PC-3 (cell line): ENCODE results near the gene PIK3CG. TPM values are rescaled to one million over a fixed set of nuclear protein-coding genes. Genes with fewer than 3 reads are reported as not detected.
A peak's percentile ranks its signal among the peaks of the same experiment; 100 is the strongest.
"Not testable (repeated sequence)": the region's sequence is repeated elsewhere in the genome, so short reads cannot be mapped to it uniquely, and the experiment has no call there.

Experiments used
- ATAC-seq: fragments of 200-7000 bp; cut with Tn5 transposase; 2 replicates; pipeline ENCODE4 v1.9.1; 2020; ENCODE audit warnings: mild to moderate bottlenecking, moderate library complexity
- BruUV-seq: library from RNA; stranded (reverse); fragments of 400-500 nt; replicated peaks from 2 replicates; lab custom pipeline; 2021; lab: Mats Ljungman, UMichigan
- CTCF ChIA-PET: fragments of 300-600 bp; sonication (Branson Sonifier 250); formaldehyde crosslinking; loops from one replicate; lab custom pipeline; 2022; ENCODE audit warnings: antibody characterized with exemption; lab: Charles Lee
- POLR2A ChIA-PET: fragments of 300-600 bp; sonication (Branson Sonifier 250); formaldehyde crosslinking; loops from one replicate; lab custom pipeline; 2022; ENCODE audit warnings: antibody characterized with exemption; ENCODE audit not compliant: unreplicated experiment; lab: Charles Lee
- DNase-seq: peaks from one replicate; pipeline ENCODE4 v3.0.0-alpha.2; 2015
- H2AFZ ChIP-seq: fragments of 300-600 bp; sonication (generic); 2 replicates; pipeline ENCODE4 v1.6.0; 2016; ENCODE audit warnings: antibody characterized with exemption, low read length
- H3F3A ChIP-seq: fragments of 300-600 bp; sonication (generic); one replicate; pipeline ENCODE4 v1.6.0; 2017; ENCODE audit warnings: antibody characterized with exemption, low read length, control low read depth, mild to moderate bottlenecking; ENCODE audit not compliant: unreplicated experiment
- H3K27ac ChIP-seq: fragments of 300-600 bp; sonication (generic); 2 replicates; pipeline ENCODE4 v1.5.1; 2016; ENCODE audit warnings: mild to moderate bottlenecking, low read length
- H3K27me3 ChIP-seq: fragments of 300-600 bp; sonication (generic); 2 replicates; pipeline ENCODE4 v1.6.1; 2016; ENCODE audit warnings: low read length, mixed read lengths
- H3K36me3 ChIP-seq: fragments of 300-600 bp; sonication (generic); 2 replicates; pipeline ENCODE4 v1.6.1; 2016; ENCODE audit warnings: low read depth, mixed run types, low read length, mixed read lengths
- H3K4me1 ChIP-seq: fragments of 300-600 bp; sonication (generic); 2 replicates; pipeline ENCODE4 v1.5.1; 2016; ENCODE audit warnings: low read length; ENCODE audit not compliant: insufficient read depth
- H3K4me2 ChIP-seq: fragments of 300-600 bp; sonication (generic); 2 replicates; pipeline ENCODE4 v1.6.0; 2016; ENCODE audit warnings: low read length
- H3K4me3 ChIP-seq: fragments of 300-600 bp; sonication (generic); 2 replicates; pipeline ENCODE4 v1.5.1; 2016; ENCODE audit warnings: mild to moderate bottlenecking, low read length, mixed read lengths
- H3K79me2 ChIP-seq: fragments of 300-600 bp; sonication (generic); 2 replicates; pipeline ENCODE4 v1.6.1; 2017; ENCODE audit warnings: low read length, mixed read lengths
- H3K9ac ChIP-seq: fragments of 300-600 bp; sonication (generic); 2 replicates; pipeline ENCODE4 v1.6.0; 2016; ENCODE audit warnings: mild to moderate bottlenecking, low read length
- H3K9me2 ChIP-seq: fragments of 300-600 bp; sonication (generic); replicated peaks from 2 replicates; pipeline ENCODE4 v1.6.1; 2016; ENCODE audit warnings: mixed run types, low read length, mixed read lengths
- H3K9me3 ChIP-seq: fragments of 300-600 bp; sonication (generic); 2 replicates; pipeline ENCODE4 v1.6.1; 2016; ENCODE audit warnings: low read length, mixed read lengths
- H4K20me1 ChIP-seq: fragments of 300-600 bp; sonication (generic); 2 replicates; pipeline ENCODE4 v1.6.1; 2016; ENCODE audit warnings: low read length, mixed read lengths
- EZH2 ChIP-seq: fragments of 300-600 bp; sonication (generic); IDR thresholded peaks from one replicate; pipeline ENCODE4 v1.6.1; 2017; ENCODE audit warnings: antibody characterized with exemption, mild to moderate bottlenecking, low read length; ENCODE audit not compliant: unreplicated experiment
- EZH2phosphoT487 ChIP-seq: fragments of 300-600 bp; sonication (generic); IDR thresholded peaks from 2 replicates; pipeline ENCODE4 v1.6.1; 2018; ENCODE audit warnings: mild to moderate bottlenecking, antibody characterized with exemption, low read length, borderline replicate concordance
- intact Hi-C: fragments of 100-400 bp; cut with micrococcal nuclease; formaldehyde crosslinking; loops from 2 replicates; pipeline ENCODE4 v1.9.0; 2023
- total RNA-seq: library from RNA; depleted of rRNA; stranded (reverse); fragments of >200 nt; gene quantifications from 2 replicates; pipeline ENCODE4 v1.2.3, GENCODE V29; 2014
- TF ChIP-seq, protein P1 (sequence below): fragments of 300-600 bp; sonication (generic); conservative IDR thresholded peaks from 2 replicates; pipeline ENCODE4 v1.5.1; 2017; ENCODE audit warnings: antibody characterized with exemption, low read depth, mild to moderate bottlenecking, low read length

Gene PIK3CG
- total RNA-seq, 1 experiment from 2014 or later: not detected

DNA sequence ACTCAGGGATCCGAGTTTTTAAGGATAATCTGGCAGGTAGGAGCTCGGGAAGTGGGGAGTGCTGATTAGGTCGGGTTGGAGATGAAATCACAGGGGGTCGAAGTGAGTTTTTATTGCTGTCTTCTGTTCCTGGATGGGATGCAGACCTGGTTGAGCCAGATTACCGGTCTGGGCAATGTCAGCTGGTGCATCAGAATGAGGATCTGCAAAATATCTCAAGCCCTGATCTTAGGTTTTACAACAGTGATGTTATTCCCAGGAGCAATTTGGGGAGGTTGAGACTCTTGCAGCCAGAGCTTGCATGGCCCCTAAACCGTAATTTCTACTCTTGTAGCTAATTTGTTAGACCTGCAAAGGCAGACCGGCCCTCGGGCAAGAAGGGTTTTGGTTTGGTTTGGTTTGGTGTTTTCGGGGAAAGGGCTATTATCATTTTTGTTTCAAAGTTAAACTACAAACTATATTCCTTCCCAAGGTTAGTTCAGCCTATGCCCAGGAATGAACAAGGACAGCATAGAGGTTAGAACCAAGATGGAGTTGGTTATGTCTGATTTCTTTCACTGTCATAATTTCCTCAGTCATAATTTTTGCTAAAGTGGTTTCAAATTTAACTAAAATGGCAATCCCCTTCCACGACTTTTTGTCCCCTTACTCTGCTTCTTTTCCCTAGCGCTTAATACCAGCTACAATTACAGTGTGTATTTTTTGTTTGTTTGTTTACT, 20.6 kb upstream of the PIK3CG start:
- no peaks in the 10 kb centered on the region for H3F3A ChIP-seq
- H3K27ac ChIP-seq: no peak overlapping the region
- no peaks in the 10 kb centered on the region for H4K20me1 ChIP-seq
- H3K79me2 ChIP-seq: no peaks in the 10 kb centered on the region
- H3K27me3 ChIP-seq: peaks cover 30% of the 10 kb centered on the region
- ChIA-PET POLR2A (no interaction called here), CTCF (no interaction called here)
- ATAC-seq (no peak), DNase-seq (no peak)
- no peaks in the 10 kb centered on the region for H3K9me2 ChIP-seq
- H3K4me2 ChIP-seq: no peak overlapping the region
- H3K9ac ChIP-seq: no peak overlapping the region
- H3K4me3 ChIP-seq: no peak overlapping the region
- H2AFZ ChIP-seq: no peak overlapping the region
- no TSS peak for BruUV-seq
- H3K4me1 ChIP-seq: peaks cover 3% of the 10 kb centered on the region; the same call in 1 of the 2 replicates
- intact Hi-C loops: no loop called here
- no peaks in the 10 kb centered on the region for H3K36me3 ChIP-seq
- no peak for TF ChIP-seq EZH2
- TF ChIP-seq, protein P1, sequence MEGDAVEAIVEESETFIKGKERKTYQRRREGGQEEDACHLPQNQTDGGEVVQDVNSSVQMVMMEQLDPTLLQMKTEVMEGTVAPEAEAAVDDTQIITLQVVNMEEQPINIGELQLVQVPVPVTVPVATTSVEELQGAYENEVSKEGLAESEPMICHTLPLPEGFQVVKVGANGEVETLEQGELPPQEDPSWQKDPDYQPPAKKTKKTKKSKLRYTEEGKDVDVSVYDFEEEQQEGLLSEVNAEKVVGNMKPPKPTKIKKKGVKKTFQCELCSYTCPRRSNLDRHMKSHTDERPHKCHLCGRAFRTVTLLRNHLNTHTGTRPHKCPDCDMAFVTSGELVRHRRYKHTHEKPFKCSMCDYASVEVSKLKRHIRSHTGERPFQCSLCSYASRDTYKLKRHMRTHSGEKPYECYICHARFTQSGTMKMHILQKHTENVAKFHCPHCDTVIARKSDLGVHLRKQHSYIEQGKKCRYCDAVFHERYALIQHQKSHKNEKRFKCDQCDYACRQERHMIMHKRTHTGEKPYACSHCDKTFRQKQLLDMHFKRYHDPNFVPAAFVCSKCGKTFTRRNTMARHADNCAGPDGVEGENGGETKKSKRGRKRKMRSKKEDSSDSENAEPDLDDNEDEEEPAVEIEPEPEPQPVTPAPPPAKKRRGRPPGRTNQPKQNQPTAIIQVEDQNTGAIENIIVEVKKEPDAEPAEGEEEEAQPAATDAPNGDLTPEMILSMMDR: no peak
- TF ChIP-seq EZH2phosphoT487: no peak
- no peaks in the 10 kb centered on the region for H3K9me3 ChIP-seq

DNA sequence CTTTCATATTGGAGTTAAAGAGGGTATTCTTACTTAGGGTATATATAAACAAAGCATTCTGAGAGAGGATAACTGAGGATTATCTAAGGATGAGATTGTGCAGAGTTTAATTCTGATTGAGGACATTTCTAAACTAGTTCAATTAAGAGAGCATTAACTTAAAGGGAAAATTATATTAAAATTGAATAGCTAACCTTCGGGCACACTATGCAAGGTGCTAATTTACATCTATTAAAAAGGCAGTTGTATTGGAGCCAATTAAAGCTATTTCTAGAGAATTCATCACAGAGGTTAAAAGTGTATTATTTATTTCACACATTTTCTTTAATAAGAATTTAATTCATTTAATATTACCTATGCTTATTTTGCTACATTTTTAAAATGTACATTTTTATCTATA, 17.0 kb upstream of the PIK3CG start:
- CTCF ChIA-PET: no interaction called here
- BruUV-seq: no TSS peak
- POLR2A ChIA-PET: no interaction called here
- no peaks in the 10 kb centered on the region for H3K9me2 ChIP-seq
- ATAC-seq (no peak), DNase-seq (no peak)
- peaks cover 25% of the 10 kb centered on the region for H3K27me3 ChIP-seq
- H4K20me1 ChIP-seq: no peaks in the 10 kb centered on the region
- H2AFZ ChIP-seq: no peak overlapping the region
- no peaks in the 10 kb centered on the region for H3F3A ChIP-seq
- H3K36me3 ChIP-seq: no peaks in the 10 kb centered on the region
- no peak overlapping the region for H3K27ac ChIP-seq
- intact Hi-C loops: no loop called here
- H3K9me3 ChIP-seq: no peaks in the 10 kb centered on the region
- TF ChIP-seq EZH2phosphoT487: no peak
- no peak for TF ChIP-seq EZH2
- TF ChIP-seq, protein P1: no peak
- H3K4me2 ChIP-seq: no peak overlapping the region
- no peak overlapping the region for H3K4me3 ChIP-seq
- peaks cover 3% of the 10 kb centered on the region; the same call in 1 of the 2 replicates for H3K4me1 ChIP-seq
- H3K9ac ChIP-seq: no peak overlapping the region
- no peaks in the 10 kb centered on the region for H3K79me2 ChIP-seq

DNA sequence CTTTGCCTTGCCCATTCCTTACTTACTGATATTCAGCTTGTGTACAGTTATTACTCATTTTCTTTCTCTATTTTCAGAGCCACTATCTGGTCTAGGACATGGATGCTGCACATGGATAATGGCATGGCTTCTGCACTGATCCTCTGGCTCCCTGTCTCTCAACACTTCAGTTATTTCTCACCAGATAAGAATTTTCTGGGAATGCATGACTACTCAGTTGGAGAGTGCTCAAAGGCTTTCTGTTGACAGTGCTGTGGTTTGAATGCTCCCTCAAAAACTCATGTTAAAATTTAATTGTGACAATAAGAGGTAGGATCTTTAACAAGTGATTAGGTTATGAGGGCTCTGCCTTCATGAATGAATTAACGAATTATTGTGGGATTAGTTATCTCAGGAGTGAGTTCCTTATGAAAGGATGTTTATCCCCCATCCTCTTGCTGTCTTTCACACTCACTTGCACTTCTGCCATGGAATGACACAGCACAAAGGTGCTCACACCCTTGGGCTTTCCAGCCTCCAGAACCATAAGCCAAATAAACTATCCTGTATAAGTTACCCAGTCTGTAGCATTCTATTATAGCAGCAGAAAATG, 16.1 kb upstream of the PIK3CG start:
- no peak overlapping the region for H3K4me2 ChIP-seq
- CTCF ChIA-PET: no interaction called here
- DNase-seq: peak; percentile 51
- no peaks in the 10 kb centered on the region for H4K20me1 ChIP-seq
- H3K79me2 ChIP-seq: no peaks in the 10 kb centered on the region
- no peaks in the 10 kb centered on the region for H3K9me2 ChIP-seq
- no peaks in the 10 kb centered on the region for H3K36me3 ChIP-seq
- H3K4me3 ChIP-seq: no peak overlapping the region
- H3K9ac ChIP-seq: no peak overlapping the region
- H3F3A ChIP-seq: no peaks in the 10 kb centered on the region
- peaks cover 3% of the 10 kb centered on the region; the same call in 1 of the 2 replicates for H3K4me1 ChIP-seq
- ATAC-seq: peak; percentile 58
- no peak overlapping the region for H2AFZ ChIP-seq
- intact Hi-C loops: no loop called here
- H3K27me3 ChIP-seq: peaks cover 23% of the 10 kb centered on the region
- BruUV-seq: no TSS peak
- H3K27ac ChIP-seq: no peak overlapping the region
- H3K9me3 ChIP-seq: no peaks in the 10 kb centered on the region
- POLR2A ChIA-PET: no interaction called here
- no peak for TF ChIP-seq EZH2phosphoT487
- TF ChIP-seq EZH2: no peak
- TF ChIP-seq, protein P1: no peak

DNA sequence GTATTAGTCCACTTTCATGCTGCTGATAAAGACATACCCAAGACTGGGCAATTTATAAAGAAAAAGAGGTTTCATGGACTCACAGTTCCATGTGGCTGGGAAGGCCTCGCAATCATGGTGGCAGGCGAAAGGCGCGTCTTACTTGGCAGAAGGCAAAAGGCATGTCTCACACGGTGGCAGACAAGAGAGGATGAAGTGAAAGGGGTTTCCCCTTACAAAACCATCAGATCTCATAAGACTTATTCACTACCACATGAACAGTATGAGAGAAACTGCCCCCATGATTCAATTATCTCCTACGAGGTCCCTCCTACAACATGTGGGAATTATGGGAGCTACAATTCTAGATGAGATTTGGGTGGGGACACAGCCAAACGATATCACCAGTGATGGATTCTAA, 13.4 kb upstream of the PIK3CG start:
- CTCF ChIA-PET, H3K79me2 ChIP-seq, ATAC-seq: not testable (repeated sequence)

More for the DNA sequence above, 13.4 kb upstream of the PIK3CG start:
- DNase-seq, H3K9me3 ChIP-seq, H3K36me3 ChIP-seq, BruUV-seq, H2AFZ ChIP-seq, H3K4me1 ChIP-seq, H3K4me3 ChIP-seq, H3K9me2 ChIP-seq, H3K27me3 ChIP-seq, H3K9ac ChIP-seq, POLR2A ChIA-PET, H4K20me1 ChIP-seq, H3K4me2 ChIP-seq, H3K27ac ChIP-seq, intact Hi-C loops, H3F3A ChIP-seq: not testable (repeated sequence)
